GM21786 (cell line): ENCODE results near the gene ITPR1.

Experiments used
- ATAC-seq: cut with Tn5 transposase; IDR thresholded peaks from one replicate; pipeline ENCODE4 v1.9.1; 2021; ENCODE audit not compliant: unreplicated experiment

The ITPR1 gene

GRCh38 chr3:4529876-4530588, 36.9 kb downstream of the ITPR1 start:
- ATAC-seq: no peak

GRCh38 chr3:4531478-4532025, 38.4 kb downstream of the ITPR1 start:
- ATAC-seq: no peak

GRCh38 chr3:4532535-4533112, 39.5 kb downstream of the ITPR1 start:
- no peak for ATAC-seq

- no peak for ATAC-seq
These were observed 40.6 kb downstream of the ITPR1 start for GRCh38 chr3:4533489-4534443.

GRCh38 chr3:4534906-4535305, 41.8 kb downstream of the ITPR1 start:
- no peak for ATAC-seq

- no peak for ATAC-seq
These were observed 43.1 kb downstream of the ITPR1 start for GRCh38 chr3:4536260-4536659.

GRCh38 chr3:4540267-4540666, 47.1 kb downstream of the ITPR1 start:
- ATAC-seq: no peak

GRCh38 chr3:4543110-4543509, 50.0 kb downstream of the ITPR1 start:
- no peak for ATAC-seq

GRCh38 chr3:4546346-4547178, 53.4 kb downstream of the ITPR1 start:
- no peak for ATAC-seq

- no peak for ATAC-seq
These were observed 54.7 kb downstream of the ITPR1 start for GRCh38 chr3:4547799-4548198.

GRCh38 chr3:4548356-4548755, 55.2 kb downstream of the ITPR1 start:
- ATAC-seq: no peak

GRCh38 chr3:4548780-4549179, 55.6 kb downstream of the ITPR1 start:
- ATAC-seq: no peak

GRCh38 chr3:4549896-4550295, 56.7 kb downstream of the ITPR1 start:
- no peak for ATAC-seq

- no peak for ATAC-seq
These were observed 58.0 kb downstream of the ITPR1 start for GRCh38 chr3:4551051-4551711.

- no peak for ATAC-seq
These were observed 58.8 kb downstream of the ITPR1 start for GRCh38 chr3:4551794-4552442.

- ATAC-seq: no peak
These were observed 59.7 kb downstream of the ITPR1 start for GRCh38 chr3:4552811-4553210.

- ATAC-seq: no peak
These were observed 68.5 kb downstream of the ITPR1 start for GRCh38 chr3:4561661-4562060.

GRCh38 chr3:4562595-4562994, 69.4 kb downstream of the ITPR1 start:
- no peak for ATAC-seq

GRCh38 chr3:4564270-4564669, 71.1 kb downstream of the ITPR1 start:
- ATAC-seq: no peak
